NCI-H2171 (cell line): ENCODE data around the gene EMILIN2.

ENCODE experiments used
- DNase-seq: peaks from one replicate; lab custom pipeline; 2025; lab: John Stamatoyannopoulos, UW

The EMILIN2 gene

GRCh38 chr18:2956056-2956455 is 109.2 kb downstream of the EMILIN2 start:
- DNase-seq, result no peak

GRCh38 chr18:2958819-2959298 is 112.1 kb downstream of the EMILIN2 start:
- DNase-seq, result no peak

- no peak for DNase-seq
These were observed 112.5 kb downstream of the EMILIN2 start for GRCh38 chr18:2959341-2959740.

GRCh38 chr18:2960983-2961696 is 114.3 kb downstream of the EMILIN2 start:
- no peak for DNase-seq

GRCh38 chr18:2961821-2962220 is 115.0 kb downstream of the EMILIN2 start:
- no peak for DNase-seq

GRCh38 chr18:2963048-2963447 is 116.2 kb downstream of the EMILIN2 start:
- no peak for DNase-seq

GRCh38 chr18:2964361-2965010 is 117.7 kb downstream of the EMILIN2 start:
- DNase-seq, result no peak
